Measurements from ENCODE around the gene WASF1. TPM values are rescaled to one million over a fixed set of nuclear protein-coding genes. Genes with fewer than 3 reads are reported as not detected.

WASF1 gene
- total and polyA plus RNA-seq, 2 experiments from 2014 or later = 27.4 to 30.5 TPM

- ATAC-seq (no peak), DNase-seq (ENCODE audit: low spot score) (no peak)
- no peak overlapping the region for H2AFZ ChIP-seq
- H3K36me3 Mint-ChIP-seq (ENCODE audit: low read depth) = no peaks in the 10 kb centered on the region
- no peaks in the 10 kb centered on the region for H3K9me3 Mint-ChIP-seq
- no peaks in the 10 kb centered on the region for H3K36me3 ChIP-seq (ENCODE audit: insufficient read depth)
- 0 out of 2 replicates have a peak overlapping the region, but pooled peaks have one; percentile 52 for H3K27ac ChIP-seq (ENCODE audit: low read depth)
- H3K4me3 Mint-ChIP-seq = no peak overlapping the region
- H3K27me3 ChIP-seq (ENCODE audit: insufficient read depth) = no peaks in the 10 kb centered on the region
- no peaks in the 10 kb centered on the region for H3F3A ChIP-seq (replicated peaks; ENCODE audit: low read depth)
- no peaks in the 10 kb centered on the region for H3K4me1 Mint-ChIP-seq
- no peak overlapping the region for H3K27ac Mint-ChIP-seq
- no peak overlapping the region for H3K4me3 ChIP-seq
- no peak for TF ChIP-seq POLR2AphosphoS5 (IDR thresholded peaks at IDR 0.05; ENCODE audit: low read depth)
- no peak for TF ChIP-seq EZH2phosphoT487 (IDR thresholded peaks at IDR 0.05; ENCODE audit: unreplicated experiment)
- TF ChIP-seq, protein P1, sequence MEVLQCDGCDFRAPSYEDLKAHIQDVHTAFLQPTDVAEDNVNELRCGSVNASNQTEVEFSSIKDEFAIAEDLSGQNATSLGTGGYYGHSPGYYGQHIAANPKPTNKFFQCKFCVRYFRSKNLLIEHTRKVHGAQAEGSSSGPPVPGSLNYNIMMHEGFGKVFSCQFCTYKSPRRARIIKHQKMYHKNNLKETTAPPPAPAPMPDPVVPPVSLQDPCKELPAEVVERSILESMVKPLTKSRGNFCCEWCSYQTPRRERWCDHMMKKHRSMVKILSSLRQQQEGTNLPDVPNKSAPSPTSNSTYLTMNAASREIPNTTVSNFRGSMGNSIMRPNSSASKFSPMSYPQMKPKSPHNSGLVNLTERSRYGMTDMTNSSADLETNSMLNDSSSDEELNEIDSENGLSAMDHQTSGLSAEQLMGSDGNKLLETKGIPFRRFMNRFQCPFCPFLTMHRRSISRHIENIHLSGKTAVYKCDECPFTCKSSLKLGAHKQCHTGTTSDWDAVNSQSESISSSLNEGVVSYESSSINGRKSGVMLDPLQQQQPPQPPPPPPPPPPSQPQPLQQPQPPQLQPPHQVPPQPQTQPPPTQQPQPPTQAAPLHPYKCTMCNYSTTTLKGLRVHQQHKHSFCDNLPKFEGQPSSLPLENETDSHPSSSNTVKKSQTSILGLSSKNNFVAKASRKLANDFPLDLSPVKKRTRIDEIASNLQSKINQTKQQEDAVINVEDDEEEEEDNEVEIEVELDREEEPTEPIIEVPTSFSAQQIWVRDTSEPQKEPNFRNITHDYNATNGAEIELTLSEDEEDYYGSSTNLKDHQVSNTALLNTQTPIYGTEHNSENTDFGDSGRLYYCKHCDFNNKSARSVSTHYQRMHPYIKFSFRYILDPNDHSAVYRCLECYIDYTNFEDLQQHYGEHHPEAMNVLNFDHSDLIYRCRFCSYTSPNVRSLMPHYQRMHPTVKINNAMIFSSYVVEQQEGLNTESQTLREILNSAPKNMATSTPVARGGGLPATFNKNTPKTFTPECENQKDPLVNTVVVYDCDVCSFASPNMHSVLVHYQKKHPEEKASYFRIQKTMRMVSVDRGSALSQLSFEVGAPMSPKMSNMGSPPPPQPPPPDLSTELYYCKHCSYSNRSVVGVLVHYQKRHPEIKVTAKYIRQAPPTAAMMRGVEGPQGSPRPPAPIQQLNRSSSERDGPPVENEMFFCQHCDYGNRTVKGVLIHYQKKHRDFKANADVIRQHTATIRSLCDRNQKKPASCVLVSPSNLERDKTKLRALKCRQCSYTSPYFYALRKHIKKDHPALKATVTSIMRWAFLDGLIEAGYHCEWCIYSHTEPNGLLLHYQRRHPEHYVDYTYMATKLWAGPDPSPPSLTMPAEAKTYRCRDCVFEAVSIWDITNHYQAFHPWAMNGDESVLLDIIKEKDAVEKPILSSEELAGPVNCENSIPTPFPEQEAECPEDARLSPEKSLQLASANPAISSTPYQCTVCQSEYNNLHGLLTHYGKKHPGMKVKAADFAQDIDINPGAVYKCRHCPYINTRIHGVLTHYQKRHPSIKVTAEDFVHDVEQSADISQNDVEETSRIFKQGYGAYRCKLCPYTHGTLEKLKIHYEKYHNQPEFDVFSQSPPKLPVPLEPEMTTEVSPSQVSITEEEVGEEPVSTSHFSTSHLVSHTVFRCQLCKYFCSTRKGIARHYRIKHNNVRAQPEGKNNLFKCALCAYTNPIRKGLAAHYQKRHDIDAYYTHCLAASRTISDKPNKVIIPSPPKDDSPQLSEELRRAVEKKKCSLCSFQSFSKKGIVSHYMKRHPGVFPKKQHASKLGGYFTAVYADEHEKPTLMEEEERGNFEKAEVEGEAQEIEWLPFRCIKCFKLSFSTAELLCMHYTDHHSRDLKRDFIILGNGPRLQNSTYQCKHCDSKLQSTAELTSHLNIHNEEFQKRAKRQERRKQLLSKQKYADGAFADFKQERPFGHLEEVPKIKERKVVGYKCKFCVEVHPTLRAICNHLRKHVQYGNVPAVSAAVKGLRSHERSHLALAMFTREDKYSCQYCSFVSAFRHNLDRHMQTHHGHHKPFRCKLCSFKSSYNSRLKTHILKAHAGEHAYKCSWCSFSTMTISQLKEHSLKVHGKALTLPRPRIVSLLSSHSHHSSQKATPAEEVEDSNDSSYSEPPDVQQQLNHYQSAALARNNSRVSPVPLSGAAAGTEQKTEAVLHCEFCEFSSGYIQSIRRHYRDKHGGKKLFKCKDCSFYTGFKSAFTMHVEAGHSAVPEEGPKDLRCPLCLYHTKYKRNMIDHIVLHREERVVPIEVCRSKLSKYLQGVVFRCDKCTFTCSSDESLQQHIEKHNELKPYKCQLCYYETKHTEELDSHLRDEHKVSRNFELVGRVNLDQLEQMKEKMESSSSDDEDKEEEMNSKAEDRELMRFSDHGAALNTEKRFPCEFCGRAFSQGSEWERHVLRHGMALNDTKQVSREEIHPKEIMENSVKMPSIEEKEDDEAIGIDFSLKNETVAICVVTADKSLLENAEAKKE (CRISPR knock-in tag; IDR thresholded peaks at IDR 0.05) = no peak
- TF ChIP-seq JUNB (IDR thresholded peaks at IDR 0.05; ENCODE audit: unreplicated experiment) = no peak
- TF ChIP-seq, protein P2, sequence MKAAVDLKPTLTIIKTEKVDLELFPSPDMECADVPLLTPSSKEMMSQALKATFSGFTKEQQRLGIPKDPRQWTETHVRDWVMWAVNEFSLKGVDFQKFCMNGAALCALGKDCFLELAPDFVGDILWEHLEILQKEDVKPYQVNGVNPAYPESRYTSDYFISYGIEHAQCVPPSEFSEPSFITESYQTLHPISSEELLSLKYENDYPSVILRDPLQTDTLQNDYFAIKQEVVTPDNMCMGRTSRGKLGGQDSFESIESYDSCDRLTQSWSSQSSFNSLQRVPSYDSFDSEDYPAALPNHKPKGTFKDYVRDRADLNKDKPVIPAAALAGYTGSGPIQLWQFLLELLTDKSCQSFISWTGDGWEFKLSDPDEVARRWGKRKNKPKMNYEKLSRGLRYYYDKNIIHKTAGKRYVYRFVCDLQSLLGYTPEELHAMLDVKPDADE (IDR thresholded peaks at IDR 0.05) = no peak
- TF ChIP-seq, protein P3, sequence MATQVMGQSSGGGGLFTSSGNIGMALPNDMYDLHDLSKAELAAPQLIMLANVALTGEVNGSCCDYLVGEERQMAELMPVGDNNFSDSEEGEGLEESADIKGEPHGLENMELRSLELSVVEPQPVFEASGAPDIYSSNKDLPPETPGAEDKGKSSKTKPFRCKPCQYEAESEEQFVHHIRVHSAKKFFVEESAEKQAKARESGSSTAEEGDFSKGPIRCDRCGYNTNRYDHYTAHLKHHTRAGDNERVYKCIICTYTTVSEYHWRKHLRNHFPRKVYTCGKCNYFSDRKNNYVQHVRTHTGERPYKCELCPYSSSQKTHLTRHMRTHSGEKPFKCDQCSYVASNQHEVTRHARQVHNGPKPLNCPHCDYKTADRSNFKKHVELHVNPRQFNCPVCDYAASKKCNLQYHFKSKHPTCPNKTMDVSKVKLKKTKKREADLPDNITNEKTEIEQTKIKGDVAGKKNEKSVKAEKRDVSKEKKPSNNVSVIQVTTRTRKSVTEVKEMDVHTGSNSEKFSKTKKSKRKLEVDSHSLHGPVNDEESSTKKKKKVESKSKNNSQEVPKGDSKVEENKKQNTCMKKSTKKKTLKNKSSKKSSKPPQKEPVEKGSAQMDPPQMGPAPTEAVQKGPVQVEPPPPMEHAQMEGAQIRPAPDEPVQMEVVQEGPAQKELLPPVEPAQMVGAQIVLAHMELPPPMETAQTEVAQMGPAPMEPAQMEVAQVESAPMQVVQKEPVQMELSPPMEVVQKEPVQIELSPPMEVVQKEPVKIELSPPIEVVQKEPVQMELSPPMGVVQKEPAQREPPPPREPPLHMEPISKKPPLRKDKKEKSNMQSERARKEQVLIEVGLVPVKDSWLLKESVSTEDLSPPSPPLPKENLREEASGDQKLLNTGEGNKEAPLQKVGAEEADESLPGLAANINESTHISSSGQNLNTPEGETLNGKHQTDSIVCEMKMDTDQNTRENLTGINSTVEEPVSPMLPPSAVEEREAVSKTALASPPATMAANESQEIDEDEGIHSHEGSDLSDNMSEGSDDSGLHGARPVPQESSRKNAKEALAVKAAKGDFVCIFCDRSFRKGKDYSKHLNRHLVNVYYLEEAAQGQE (IDR thresholded peaks at IDR 0.05; ENCODE audit: unreplicated experiment) = no peak
- no peak for TF ChIP-seq CREB1 (CRISPR knock-in tag; IDR thresholded peaks at IDR 0.05; ENCODE audit: low read depth)
- TF ChIP-seq ZNF331 (CRISPR knock-in tag; IDR thresholded peaks at IDR 0.05; ENCODE audit: low read depth) = no peak
- no peak for TF ChIP-seq NANOG (IDR thresholded peaks at IDR 0.05; ENCODE audit: borderline replicate concordance)
- no peak for TF ChIP-seq EZH2 (IDR thresholded peaks at IDR 0.05; ENCODE audit: low read depth, unreplicated experiment)
- TF ChIP-seq ZNF114 (CRISPR knock-in tag; IDR thresholded peaks at IDR 0.05) = no peak
- no peak for TF ChIP-seq CTCF (conservative IDR thresholded peaks at IDR 0.05; ENCODE audit: low read depth in 2 of 2)
- no peak for TF ChIP-seq STAT1 (IDR thresholded peaks at IDR 0.05; ENCODE audit: unreplicated experiment)
- H3K79me2 ChIP-seq (replicated peaks; ENCODE audit: insufficient read depth) = peaks cover 100% of the 10 kb centered on the region
- H4K20me1 ChIP-seq (replicated peaks; ENCODE audit: insufficient read depth) = peaks cover 11% of the 10 kb centered on the region; the same call in 1 of the 2 replicates
- no peak overlapping the region for H3K4me2 ChIP-seq
- H3K4me1 ChIP-seq (ENCODE audit: insufficient read depth) = no peaks in the 10 kb centered on the region
- H3K27me3 Mint-ChIP-seq (ENCODE audit: insufficient read depth, low read depth, poor library complexity) = no peaks in the 10 kb centered on the region
- H3K9me2 ChIP-seq (ENCODE audit: insufficient read depth) = no peaks in the 10 kb centered on the region
Measured at GRCh38 chr6:110185879-110186278, 6.4 kb upstream of the WASF1 start.

Data from GM23338 (cell line).